Adrenal gland (tissue), 5 donors: Measurements from ENCODE around the gene CTCFL.

Source experiments
- CTCF ChIP-seq, 6 experiments: fragments of 450-650 bp in 4 of 6; fragments of 200-600 bp in 2 of 6; sonication (generic) in 1 of 6; IDR thresholded peaks; 1 replicate in 5 of 6; 2 replicates in 1 of 6; pipeline versions ENCODE4 v1.5.1 to v1.8.0; 2016 to 2021; ENCODE audit warnings: antibody characterized with exemption in 6 of 6, mild to moderate bottlenecking in 2 of 6, moderate library complexity in 1 of 6
- POLR2A ChIP-seq, 2 donors: fragments of 450-650 bp; IDR thresholded peaks; one replicate each; pipeline ENCODE4 v1.6.1; 2017; ENCODE audit warnings: antibody characterized with exemption in 2 of 2, mild to moderate bottlenecking in 2 of 2, moderate library complexity in 1 of 2
- donor health status: DM: no; HTN: no; CAD: no.

GRCh38 chr20:57556980-57557274 lies 32.0 kb upstream of the CTCFL start:
- TF ChIP-seq CTCF (IDR thresholded peaks at IDR 0.05): no peak
- TF ChIP-seq POLR2A (IDR thresholded peaks at IDR 0.05): no peak
